Measurements from ENCODE around the gene CCDC187. TPM values are rescaled to one million over a fixed set of nuclear protein-coding genes. Genes with fewer than 3 reads are reported as not detected.

The CCDC187 gene
- total RNA-seq, 1 experiment from 2014 or later = 2.7 TPM

GRCh38 chr9:136253246-136254130, 50.4 kb downstream of the CCDC187 start:
- intact Hi-C loops (cut with micrococcal nuclease; ENCODE audit: unreplicated experiment) = no loop called here
- H3K79me2 ChIP-seq (ENCODE audit: low read depth) = no peaks in the 10 kb centered on the region
- H4K20me1 ChIP-seq (ENCODE audit: insufficient read depth) = no peaks in the 10 kb centered on the region
- no peaks in the 10 kb centered on the region for H3K4me1 ChIP-seq (replicated peaks; ENCODE audit: insufficient read depth)
- H3F3A ChIP-seq (ENCODE audit: insufficient read depth, low read depth) = no peaks in the 10 kb centered on the region
- no TSS peak for BruUV-seq (replicated peaks)
- no peak overlapping the region for H3K27ac ChIP-seq
- no peaks in the 10 kb centered on the region for H3K9me2 ChIP-seq (ENCODE audit: insufficient read depth)
- ChIA-PET POLR2A (ENCODE audit: unreplicated experiment) (no interaction called here), CTCF (no interaction called here)
- no peak for TF ChIP-seq CTCF (conservative IDR thresholded peaks at IDR 0.05)
- no peak for TF ChIP-seq EZH2 (IDR thresholded peaks at IDR 0.05; ENCODE audit: low read depth)
- no peak for DNase-seq
- H2AFZ ChIP-seq = no peak overlapping the region
- no peak overlapping the region for H3K4me2 ChIP-seq
- H3K27me3 ChIP-seq (ENCODE audit: insufficient read depth, low read depth) = peaks cover 54% of the 10 kb centered on the region
- H3K4me3 ChIP-seq = no peak overlapping the region
- H3K36me3 ChIP-seq (ENCODE audit: low read depth) = no peaks in the 10 kb centered on the region
- H3K9me3 ChIP-seq (ENCODE audit: insufficient read depth, low read depth) = no peaks in the 10 kb centered on the region

- H4K20me1 ChIP-seq (ENCODE audit: insufficient read depth) = no peaks in the 10 kb centered on the region
- POLR2A ChIA-PET (ENCODE audit: unreplicated experiment) = no interaction called here
- no peak for TF ChIP-seq CTCF (conservative IDR thresholded peaks at IDR 0.05)
- TF ChIP-seq EZH2 (IDR thresholded peaks at IDR 0.05; ENCODE audit: low read depth) = no peak
- no peak overlapping the region for H3K4me3 ChIP-seq
- H3K9me2 ChIP-seq (ENCODE audit: insufficient read depth) = no peaks in the 10 kb centered on the region
- H3K9me3 ChIP-seq (ENCODE audit: insufficient read depth, low read depth) = no peaks in the 10 kb centered on the region
- CTCF ChIA-PET = no interaction called here
- no peaks in the 10 kb centered on the region for H3K79me2 ChIP-seq (ENCODE audit: low read depth)
- H3K36me3 ChIP-seq (ENCODE audit: low read depth) = no peaks in the 10 kb centered on the region
- DNase-seq = no peak
- H3K27me3 ChIP-seq (ENCODE audit: insufficient read depth, low read depth) = peaks cover 57% of the 10 kb centered on the region
- H3F3A ChIP-seq (ENCODE audit: insufficient read depth, low read depth) = no peaks in the 10 kb centered on the region
- BruUV-seq (replicated peaks) = no TSS peak
- intact Hi-C loops (cut with micrococcal nuclease; ENCODE audit: unreplicated experiment) = no loop called here
- H3K4me2 ChIP-seq = no peak overlapping the region
- no peaks in the 10 kb centered on the region for H3K4me1 ChIP-seq (replicated peaks; ENCODE audit: insufficient read depth)
- no peak overlapping the region for H2AFZ ChIP-seq
- no peak overlapping the region for H3K27ac ChIP-seq
Observed at GRCh38 chr9:136252846-136253245, 51.0 kb downstream of the CCDC187 start.

- H3K9me3 ChIP-seq (ENCODE audit: insufficient read depth, low read depth) = no peaks in the 10 kb centered on the region
- TF ChIP-seq EZH2 (IDR thresholded peaks at IDR 0.05; ENCODE audit: low read depth) (no peak), CTCF (conservative IDR thresholded peaks at IDR 0.05) (no peak)
- no peaks in the 10 kb centered on the region for H3K79me2 ChIP-seq (ENCODE audit: low read depth)
- peaks cover 62% of the 10 kb centered on the region for H3K27me3 ChIP-seq (ENCODE audit: insufficient read depth, low read depth)
- no peak for DNase-seq
- no peak overlapping the region for H3K4me3 ChIP-seq
- no TSS peak for BruUV-seq (replicated peaks)
- intact Hi-C loops (cut with micrococcal nuclease; ENCODE audit: unreplicated experiment) = no loop called here
- H3F3A ChIP-seq (ENCODE audit: insufficient read depth, low read depth) = no peaks in the 10 kb centered on the region
- ChIA-PET POLR2A (ENCODE audit: unreplicated experiment) (no interaction called here), CTCF (no interaction called here)
- no peaks in the 10 kb centered on the region for H3K36me3 ChIP-seq (ENCODE audit: low read depth)
- no peak overlapping the region for H2AFZ ChIP-seq
- no peak overlapping the region for H3K27ac ChIP-seq
- H4K20me1 ChIP-seq (ENCODE audit: insufficient read depth) = no peaks in the 10 kb centered on the region
- no peak overlapping the region for H3K4me2 ChIP-seq
- no peaks in the 10 kb centered on the region for H3K9me2 ChIP-seq (ENCODE audit: insufficient read depth)
- H3K4me1 ChIP-seq (replicated peaks; ENCODE audit: insufficient read depth) = no peaks in the 10 kb centered on the region
Observed at GRCh38 chr9:136252281-136252680, 51.6 kb downstream of the CCDC187 start.
